Measurements from ENCODE around the gene RGS11. TPM values are rescaled to one million over a fixed set of nuclear protein-coding genes. Genes with fewer than 3 reads are reported as not detected.
"Not testable (repeated sequence)": the region's sequence is repeated elsewhere in the genome, so short reads cannot be mapped to it uniquely, and the experiment has no call there.

Gene RGS11
- total RNA-seq, 1 experiment from 2014 or later: 0.69 TPM

DNA sequence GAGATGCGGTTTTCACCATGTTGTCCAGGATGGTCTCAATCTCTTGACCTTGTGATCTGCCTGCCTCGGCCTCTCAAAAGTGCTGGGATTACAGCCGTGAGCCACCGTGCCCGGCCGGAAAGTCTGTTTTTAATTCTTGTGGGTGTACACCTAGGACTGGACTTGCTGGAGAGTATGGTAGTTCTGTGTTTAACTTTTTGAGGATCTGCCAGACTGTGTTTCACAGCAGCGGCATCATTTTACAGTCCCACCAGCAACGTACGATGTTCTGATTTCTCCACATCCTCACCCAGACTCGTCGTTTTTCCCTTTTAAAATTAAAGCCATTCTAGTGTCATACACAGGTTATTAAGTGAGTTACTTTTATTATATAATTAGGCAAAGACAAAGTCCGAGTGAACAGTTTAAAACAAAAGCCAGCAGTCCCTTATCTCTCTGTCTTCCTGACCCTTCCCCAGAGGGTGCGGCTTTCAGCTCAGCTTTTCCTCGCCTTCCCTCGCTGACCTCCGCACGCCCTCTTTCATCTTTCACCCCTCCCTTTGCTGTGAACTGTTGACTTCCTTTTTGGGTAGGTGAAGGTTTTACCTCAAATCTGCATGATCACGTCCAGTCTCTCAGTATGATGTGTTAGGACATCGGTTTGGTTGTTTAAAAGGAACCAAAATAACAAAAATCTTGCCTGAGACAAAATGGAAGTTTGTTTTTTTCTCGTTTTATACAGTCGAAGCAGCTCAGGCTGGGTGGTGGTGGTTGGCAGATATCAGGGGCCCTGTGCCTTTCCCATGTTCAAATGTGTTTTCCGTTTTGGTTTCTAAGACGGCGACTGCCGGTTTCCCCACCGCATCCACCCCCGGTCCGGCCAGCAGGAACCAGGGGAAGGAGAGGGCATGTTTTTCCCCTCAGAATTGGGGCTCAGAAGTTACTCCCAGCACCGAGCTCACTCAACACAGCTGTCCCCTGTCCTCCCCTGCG is 23.1 kb downstream of the RGS11 start:
- DNase-seq: no peak
- H3K4me3 ChIP-seq (ENCODE audit: insufficient read depth, low read depth, low read length): no peak overlapping the region
- no peaks in the 10 kb centered on the region for H3K27me3 ChIP-seq (ENCODE audit: control insufficient read depth, insufficient read depth, low read length)
- peaks cover 4% of the 10 kb centered on the region for H3K36me3 ChIP-seq (replicated peaks; ENCODE audit: control insufficient read depth, insufficient read depth, low read length)

DNA sequence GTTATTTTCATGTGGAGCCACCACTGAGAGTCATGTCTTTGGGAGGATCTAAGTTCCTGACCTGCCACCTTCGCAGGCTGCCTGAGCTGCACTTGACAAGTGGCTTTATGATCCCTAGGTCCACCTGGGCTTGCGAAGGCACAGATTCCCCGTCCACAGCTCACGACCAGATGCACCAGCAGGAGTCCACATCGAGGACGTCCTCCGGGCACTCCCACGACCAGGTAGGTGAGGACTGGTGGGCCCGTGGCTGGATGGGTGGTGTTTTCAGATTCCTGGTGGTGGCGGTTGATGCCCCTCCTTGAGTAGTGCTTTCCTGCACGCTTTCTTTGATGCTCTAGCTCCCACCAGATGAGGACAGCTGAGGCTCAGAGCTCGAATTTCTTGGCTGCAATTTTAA is 26.3 kb downstream of the RGS11 start:
- Histone ChIP-seq H3K36me3 (replicated peaks; ENCODE audit: control insufficient read depth, insufficient read depth, low read length) (0 out of 2 replicates have a peak, but pooled peaks cover 3% of the 10 kb centered on the region), H3K4me3 (ENCODE audit: insufficient read depth, low read depth, low read length) (no peak overlapping the region), H3K27me3 (ENCODE audit: control insufficient read depth, insufficient read depth, low read length) (no peaks in the 10 kb centered on the region)
- DNase-seq: peak; percentile 46

DNA sequence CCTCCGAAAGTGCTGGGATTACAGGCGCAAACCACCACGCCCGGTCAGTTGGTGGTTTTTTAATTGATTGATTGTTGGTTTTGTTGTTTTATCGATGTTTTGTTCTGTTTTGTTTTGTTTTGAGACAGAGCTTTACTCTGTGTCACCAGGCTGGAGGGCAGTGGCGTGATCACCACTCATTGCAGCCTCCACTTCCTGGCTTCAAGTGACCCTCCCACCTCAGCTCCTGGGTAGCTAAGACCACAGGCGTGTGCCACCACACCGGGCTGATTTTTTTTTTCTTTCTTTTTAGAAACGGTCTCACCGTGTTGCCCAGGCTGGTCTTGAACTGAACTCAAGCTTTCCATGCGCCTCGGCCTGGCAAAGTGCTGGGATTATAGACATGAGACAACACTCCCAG is 28.7 kb downstream of the RGS11 start:
- H3K36me3 ChIP-seq (replicated peaks; ENCODE audit: control insufficient read depth, insufficient read depth, low read length): 0 out of 2 replicates have a peak, but pooled peaks cover 1% of the 10 kb centered on the region
- DNase-seq: no peak
- no peak overlapping the region for H3K4me3 ChIP-seq (ENCODE audit: insufficient read depth, low read depth, low read length)
- no peaks in the 10 kb centered on the region for H3K27me3 ChIP-seq (ENCODE audit: control insufficient read depth, insufficient read depth, low read length)

DNA sequence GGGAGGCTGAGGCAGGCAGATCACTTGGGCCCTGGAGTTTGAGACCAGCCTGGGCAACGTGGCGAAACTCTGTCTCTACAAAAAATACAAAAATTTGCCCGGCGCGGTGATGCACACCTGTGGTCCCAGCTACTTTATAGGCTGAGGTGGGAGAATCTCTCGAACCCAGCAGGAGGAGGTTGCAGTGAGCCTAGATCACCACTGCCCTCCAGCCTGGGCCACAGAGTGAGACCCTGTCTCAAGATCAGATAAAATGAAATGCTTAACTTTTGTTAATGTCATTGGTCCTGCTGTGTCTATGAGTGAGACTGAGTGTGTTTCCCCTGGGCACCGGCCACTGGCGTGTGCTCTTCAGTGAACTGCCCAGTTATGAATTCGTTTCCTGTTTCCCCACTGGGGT is 30.6 kb downstream of the RGS11 start:
- H3K36me3 ChIP-seq (replicated peaks; ENCODE audit: control insufficient read depth, insufficient read depth, low read length): 0 out of 2 replicates have a peak, but pooled peaks cover 1% of the 10 kb centered on the region
- H3K27me3 ChIP-seq (ENCODE audit: control insufficient read depth, insufficient read depth, low read length): no peaks in the 10 kb centered on the region
- DNase-seq: no peak
- no peak overlapping the region for H3K4me3 ChIP-seq (ENCODE audit: insufficient read depth, low read depth, low read length)

DNA sequence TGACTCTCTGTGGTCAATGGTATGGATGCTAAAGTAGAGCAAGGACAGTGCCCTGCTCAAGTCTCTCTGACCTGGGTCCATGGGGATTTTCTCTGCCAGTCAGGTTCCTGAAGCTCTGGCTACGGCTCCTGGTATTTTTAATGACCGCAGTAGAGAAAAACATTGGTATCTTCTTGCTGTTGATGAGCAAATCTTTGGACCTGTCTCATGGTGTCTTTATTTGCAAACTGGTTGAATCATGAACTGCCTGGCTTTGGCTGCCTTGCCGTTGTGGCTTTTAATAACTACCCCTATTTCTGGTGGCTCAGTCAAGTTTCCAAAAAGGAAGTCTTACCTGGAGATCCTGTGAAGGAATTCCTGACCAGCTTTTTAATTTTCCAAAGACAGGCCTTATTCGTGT is 32.4 kb downstream of the RGS11 start:
- no peaks in the 10 kb centered on the region for H3K36me3 ChIP-seq (replicated peaks; ENCODE audit: control insufficient read depth, insufficient read depth, low read length)
- no peaks in the 10 kb centered on the region for H3K27me3 ChIP-seq (ENCODE audit: control insufficient read depth, insufficient read depth, low read length)
- DNase-seq: no peak
- H3K4me3 ChIP-seq (ENCODE audit: insufficient read depth, low read depth, low read length): no peak overlapping the region

DNA sequence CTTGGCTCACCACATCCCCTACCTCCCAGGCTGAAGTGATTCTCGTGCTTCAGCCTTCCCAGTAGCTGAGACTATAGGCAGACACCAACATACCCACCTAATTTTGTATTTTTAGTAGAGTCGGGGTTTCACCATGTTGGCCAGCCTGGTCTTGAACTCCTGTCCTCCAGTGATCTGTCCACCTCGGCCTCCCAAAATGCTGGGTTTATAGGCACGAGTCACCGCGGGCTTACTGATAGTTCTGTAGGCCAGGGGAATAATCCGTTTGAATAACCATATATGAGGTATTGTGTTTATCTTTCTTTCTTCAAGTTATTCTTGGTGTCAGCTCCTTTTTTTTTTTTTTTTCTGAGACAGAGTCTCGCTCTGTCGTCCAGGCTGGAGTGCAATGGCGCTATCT is 33.5 kb downstream of the RGS11 start:
- Histone ChIP-seq H3K27me3 (ENCODE audit: control insufficient read depth, insufficient read depth, low read length) (no peaks in the 10 kb centered on the region), H3K4me3 (ENCODE audit: insufficient read depth, low read depth, low read length) (no peak overlapping the region), H3K36me3 (replicated peaks; ENCODE audit: control insufficient read depth, insufficient read depth, low read length) (no peaks in the 10 kb centered on the region)
- DNase-seq: no peak

DNA sequence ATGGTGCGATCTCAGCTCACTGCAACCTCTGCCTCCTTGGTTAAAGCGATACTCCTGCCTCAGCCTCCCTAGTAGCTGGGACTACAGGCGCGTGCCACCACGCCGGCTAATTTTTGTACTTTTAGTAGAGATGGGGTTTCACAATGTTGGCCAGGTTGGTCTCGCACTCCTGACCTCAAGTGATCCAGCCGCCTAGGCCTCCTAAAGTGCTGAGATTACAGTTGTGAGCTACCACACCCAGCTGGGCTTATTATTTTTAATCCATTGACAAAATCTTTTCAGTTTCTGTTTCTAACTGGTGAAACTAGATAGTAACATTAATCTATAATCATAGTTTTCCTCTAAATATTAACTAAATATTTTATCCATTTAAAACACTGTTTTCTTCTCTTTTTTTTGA is 35.2 kb downstream of the RGS11 start:
- no peak for DNase-seq
- Histone ChIP-seq H3K36me3 (replicated peaks; ENCODE audit: control insufficient read depth, insufficient read depth, low read length) (no peaks in the 10 kb centered on the region), H3K27me3 (ENCODE audit: control insufficient read depth, insufficient read depth, low read length) (no peaks in the 10 kb centered on the region), H3K4me3 (ENCODE audit: insufficient read depth, low read depth, low read length) (no peak overlapping the region)

DNA sequence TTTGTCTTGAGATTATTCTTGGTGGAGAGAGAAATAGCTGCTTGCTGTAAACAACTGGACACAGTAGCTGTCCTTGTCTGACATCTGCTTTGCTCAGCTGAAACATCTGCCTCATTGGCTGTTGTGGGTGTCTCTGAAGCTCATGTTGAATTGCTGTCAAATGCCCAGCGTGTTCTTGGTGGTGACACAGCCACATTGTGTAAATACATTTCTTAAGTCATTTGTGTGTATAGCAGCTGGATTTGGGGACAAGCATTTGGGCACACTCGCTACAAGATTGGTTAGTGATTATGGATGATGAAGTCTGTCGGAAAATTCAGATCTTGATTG is 35.8 kb downstream of the RGS11 start:
- no peaks in the 10 kb centered on the region for H3K27me3 ChIP-seq (ENCODE audit: control insufficient read depth, insufficient read depth, low read length)
- DNase-seq: no peak
- H3K36me3 ChIP-seq (replicated peaks; ENCODE audit: control insufficient read depth, insufficient read depth, low read length): no peaks in the 10 kb centered on the region
- H3K4me3 ChIP-seq (ENCODE audit: insufficient read depth, low read depth, low read length): no peak overlapping the region

DNA sequence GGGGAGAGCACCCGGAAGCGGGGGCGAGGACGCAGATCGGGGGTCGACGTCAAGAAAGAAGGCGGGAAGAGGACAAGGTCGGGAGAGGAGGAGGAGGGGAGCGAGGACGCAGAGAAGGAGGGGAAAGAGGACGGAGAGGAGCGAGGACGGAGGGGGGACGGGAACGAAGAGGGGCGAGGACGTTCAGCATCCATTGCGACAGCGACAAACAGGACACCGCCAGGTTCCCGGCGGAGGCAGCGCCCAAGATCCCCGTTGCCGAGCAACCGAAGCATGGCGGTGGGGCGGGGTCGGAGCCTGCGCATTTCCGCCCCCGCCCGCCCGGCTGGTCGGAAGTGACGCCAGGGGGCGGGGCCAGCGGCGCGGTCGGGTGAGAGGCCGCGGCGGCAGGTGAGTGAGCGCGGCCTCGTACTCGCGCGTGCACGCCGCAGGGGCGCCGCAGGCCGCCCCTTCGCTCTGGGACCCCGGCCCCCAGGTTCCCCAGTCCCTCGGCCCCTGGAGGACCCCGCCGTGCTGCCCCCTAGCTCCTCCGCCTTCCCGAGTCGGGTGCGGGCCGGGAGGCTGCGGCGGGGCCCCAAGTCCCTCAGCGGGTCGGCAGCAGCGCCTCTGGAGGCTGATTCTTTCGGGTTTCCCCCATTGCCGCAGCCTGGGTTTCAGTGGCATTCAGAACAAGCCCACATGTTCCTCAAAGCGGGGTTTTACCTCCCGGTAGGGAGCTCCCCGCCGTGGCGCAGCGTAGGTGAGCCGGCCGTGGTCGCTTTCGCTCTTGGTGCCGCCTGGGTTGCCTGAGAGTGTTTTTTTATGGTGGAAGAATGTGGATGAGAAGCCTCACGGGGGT is 41.1 kb downstream of the RGS11 start, which contains the start of gene FAM234A:
Gene FAM234A, plus strand, starts transcription at position 354 of the 838 bp plus-strand sequence. CDS start 19,593 bp downstream, outside the sequence.
- DNase-seq: peak; percentile 99
- Histone ChIP-seq H3K27me3 (ENCODE audit: control insufficient read depth, insufficient read depth, low read length) (no peaks in the 10 kb centered on the region), H3K4me3 (ENCODE audit: insufficient read depth, low read depth, low read length) (peak within 1 kb of the TSS; percentile 89), H3K36me3 (replicated peaks; ENCODE audit: control insufficient read depth, insufficient read depth, low read length) (no peaks in the 10 kb centered on the region)

DNA sequence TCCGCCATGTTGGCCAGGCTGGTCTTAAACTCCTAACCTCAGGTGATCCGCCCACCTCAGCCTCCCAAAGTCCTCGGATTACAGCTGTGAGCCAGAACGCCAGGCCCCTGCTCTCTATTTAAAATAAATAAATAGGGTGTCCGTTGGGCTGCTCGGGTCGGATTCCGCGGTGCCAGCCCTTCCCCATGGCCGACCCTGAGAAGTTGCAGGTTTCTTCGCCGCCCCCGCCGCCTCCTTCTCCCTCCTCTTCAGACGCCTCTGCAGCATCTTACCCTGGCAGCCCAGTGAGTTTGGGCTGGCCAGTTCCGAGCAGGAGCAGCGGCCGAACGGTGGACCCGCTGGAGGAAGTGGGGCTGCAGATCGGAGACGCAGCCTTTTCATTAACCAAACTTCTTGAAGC is 44.8 kb downstream of the RGS11 start:
- no peak for DNase-seq
- no peaks in the 10 kb centered on the region for H3K27me3 ChIP-seq (ENCODE audit: control insufficient read depth, insufficient read depth, low read length)
- peaks cover 16% of the 10 kb centered on the region for H3K36me3 ChIP-seq (replicated peaks; ENCODE audit: control insufficient read depth, insufficient read depth, low read length)
- H3K4me3 ChIP-seq (ENCODE audit: insufficient read depth, low read depth, low read length): no peak overlapping the region

DNA sequence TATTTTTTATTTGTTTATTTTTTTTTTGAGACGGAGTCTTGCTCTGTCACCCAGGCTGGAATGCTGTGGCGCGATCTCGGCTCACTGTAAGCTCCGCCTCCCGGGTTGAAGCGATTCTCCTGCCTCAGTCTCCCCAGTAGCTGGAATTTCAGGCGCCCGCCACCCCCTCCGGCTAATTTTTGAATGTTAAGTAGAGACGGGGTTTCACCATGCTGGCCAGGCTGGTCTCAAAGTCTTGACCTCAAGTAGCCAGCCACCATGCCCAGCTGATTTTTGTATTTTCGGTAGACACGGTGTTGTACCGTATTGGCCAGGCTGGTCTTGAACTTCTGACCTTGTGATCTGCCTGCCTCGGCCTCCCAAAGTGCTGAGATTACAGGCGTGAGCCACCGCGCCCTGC is 45.4 kb downstream of the RGS11 start:
- not testable (repeated sequence) for H3K27me3 ChIP-seq (ENCODE audit: control insufficient read depth, insufficient read depth, low read length); DNase-seq; H3K4me3 ChIP-seq (ENCODE audit: insufficient read depth, low read depth, low read length)
- peaks cover 18% of the 10 kb centered on the region for H3K36me3 ChIP-seq (replicated peaks; ENCODE audit: control insufficient read depth, insufficient read depth, low read length)

DNA sequence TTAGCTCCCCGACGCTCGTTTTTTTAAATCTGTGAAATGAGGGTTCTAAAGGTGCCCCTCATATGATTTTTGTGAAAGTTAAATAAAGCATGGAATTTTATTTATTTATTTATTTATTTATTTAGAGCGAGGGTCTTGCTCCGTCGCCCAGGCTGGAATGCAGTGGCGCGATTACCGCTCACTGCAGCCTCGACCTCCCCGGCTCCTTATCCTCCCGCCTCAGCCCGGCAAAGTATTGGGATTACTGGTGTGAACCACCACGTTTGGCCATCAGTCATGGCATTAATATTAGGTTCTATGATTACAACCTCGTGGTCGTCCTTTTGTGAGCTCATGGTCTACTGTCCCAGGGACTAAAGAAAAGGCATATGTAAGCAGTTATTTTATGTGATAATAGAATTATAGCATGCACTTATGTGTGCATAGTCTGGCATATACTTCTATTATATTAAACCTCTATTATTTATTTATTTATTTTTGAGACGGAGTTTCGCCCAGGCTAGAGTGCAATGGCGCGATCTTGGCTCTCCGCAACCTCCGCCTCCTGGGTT is 45.9 kb downstream of the RGS11 start:
- DNase-seq: no peak
- Histone ChIP-seq H3K36me3 (replicated peaks; ENCODE audit: control insufficient read depth, insufficient read depth, low read length) (peaks cover 21% of the 10 kb centered on the region), H3K4me3 (ENCODE audit: insufficient read depth, low read depth, low read length) (peak overlapping the region; percentile 97; the same call in 1 of the 2 replicates), H3K27me3 (ENCODE audit: control insufficient read depth, insufficient read depth, low read length) (no peaks in the 10 kb centered on the region)

DNA sequence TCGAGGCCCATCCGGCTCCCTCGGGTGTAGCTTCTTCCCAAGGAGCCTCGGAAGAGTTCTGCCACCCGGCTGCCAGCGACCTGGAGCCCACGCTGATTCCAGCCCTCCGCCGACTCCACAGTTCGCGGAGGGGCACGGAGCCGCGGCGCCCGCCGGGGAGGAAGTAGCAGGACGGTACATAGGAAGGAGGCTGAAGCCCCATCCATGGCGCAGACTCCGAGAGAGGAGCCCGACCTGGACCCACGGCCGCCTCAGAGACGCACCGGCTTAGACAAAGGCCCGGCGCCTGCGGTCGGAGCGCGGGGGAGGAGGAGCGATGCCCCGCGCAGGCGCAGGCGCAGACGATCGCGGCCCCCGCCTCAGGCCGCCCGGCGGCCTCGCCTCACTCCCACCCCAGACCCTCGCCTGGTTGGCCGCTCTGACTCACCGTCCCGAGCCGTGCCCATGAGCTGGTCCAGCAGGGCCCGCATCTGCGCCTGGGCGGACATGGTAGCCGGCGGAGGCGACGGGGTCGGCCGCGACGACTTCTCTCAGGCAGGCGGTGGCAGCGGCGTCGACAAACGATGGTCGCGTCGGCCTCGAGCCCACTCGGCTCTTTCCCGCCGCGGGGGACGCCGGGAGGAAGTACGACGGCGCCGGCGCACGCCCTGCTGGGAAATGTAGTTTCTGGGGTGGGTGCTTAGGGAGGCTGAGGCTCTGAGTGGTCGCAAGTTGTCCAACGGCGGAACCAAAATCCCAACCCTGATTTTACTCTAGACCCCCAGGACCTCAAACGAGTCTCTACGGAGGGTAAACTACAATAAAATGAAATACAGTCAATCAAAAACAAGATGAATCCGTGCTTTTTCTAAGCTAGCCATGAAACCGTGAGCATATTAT is 46.7 kb downstream of the RGS11 start, which contains the start of gene LUC7L:
Gene LUC7L, minus strand, starts transcription at position 598 of the 879 bp plus-strand sequence. Its CDS starts 110 bp downstream, at position 488.
- H3K36me3 ChIP-seq (replicated peaks; ENCODE audit: control insufficient read depth, insufficient read depth, low read length): peaks cover 22% of the 10 kb centered on the region
- peak; percentile 99 for DNase-seq
- no peaks in the 10 kb centered on the region for H3K27me3 ChIP-seq (ENCODE audit: control insufficient read depth, insufficient read depth, low read length)
- H3K4me3 ChIP-seq (ENCODE audit: insufficient read depth, low read depth, low read length): peak within 1 kb of the TSS; percentile 97

Measured in H7 (cell line).